ENCODE results near the gene ZSCAN29.
A peak's percentile ranks its signal among the peaks of the same experiment; 100 is the strongest.
"Not testable (repeated sequence)": the region's sequence is repeated elsewhere in the genome, so short reads cannot be mapped to it uniquely, and the experiment has no call there.

ZSCAN29 gene
- 23.7 to 56.7 (median 50.3) reads per million in 3 experiments for total RNA-seq

- peak; percentile 63 for DNase-seq
Measured at GRCh38 chr15:43370975-43371974, at the start of gene ZSCAN29, which contains the start of gene TUBGCP4. Gene ZSCAN29, minus strand, starts transcription at chr15:43371043. Its CDS starts 1,130 bp downstream, at chr15:43369913. Gene TUBGCP4, plus strand, starts transcription at chr15:43371101. Its CDS starts 254 bp downstream, at chr15:43371355.

GRCh38 chr15:43420435-43420834, 49.6 kb upstream of the ZSCAN29 start:
- DNase-seq = no peak

GRCh38 chr15:43414196-43414595, 43.4 kb upstream of the ZSCAN29 start:
- DNase-seq = no peak

- no peak for DNase-seq
Measured at GRCh38 chr15:43412096-43412495, 41.3 kb upstream of the ZSCAN29 start.

- DNase-seq = no peak
Measured at GRCh38 chr15:43410572-43411214, 39.9 kb upstream of the ZSCAN29 start.

- no peak for DNase-seq
Measured at GRCh38 chr15:43408789-43409188, 37.9 kb upstream of the ZSCAN29 start.

- DNase-seq = no peak
Measured at GRCh38 chr15:43406808-43407207, 36.0 kb upstream of the ZSCAN29 start.

GRCh38 chr15:43406189-43406588, 35.3 kb upstream of the ZSCAN29 start:
- no peak for DNase-seq

- no peak for DNase-seq
Measured at GRCh38 chr15:43404130-43404529, 33.3 kb upstream of the ZSCAN29 start.

GRCh38 chr15:43403616-43404015, 32.8 kb upstream of the ZSCAN29 start:
- no peak for DNase-seq

- DNase-seq = no peak
Measured at GRCh38 chr15:43402255-43402654, 31.4 kb upstream of the ZSCAN29 start.

- not testable (repeated sequence) for DNase-seq
Measured at GRCh38 chr15:43393592-43393991, 22.7 kb upstream of the ZSCAN29 start.

- no peak for DNase-seq
Measured at GRCh38 chr15:43390723-43391122, 19.9 kb upstream of the ZSCAN29 start.

- DNase-seq = no peak
Measured at GRCh38 chr15:43383070-43383469, 12.2 kb upstream of the ZSCAN29 start.

- DNase-seq = no peak
Measured at GRCh38 chr15:43382310-43382709, 11.5 kb upstream of the ZSCAN29 start.

- no peak for DNase-seq
Measured at GRCh38 chr15:43378601-43379000, 7.8 kb upstream of the ZSCAN29 start.

GRCh38 chr15:43376017-43376705, 5.3 kb upstream of the ZSCAN29 start:
- peak; percentile 14 for DNase-seq

- DNase-seq = no peak
Measured at GRCh38 chr15:43370310-43370974, 401 bp downstream of the ZSCAN29 start.

- DNase-seq = no peak
Measured at GRCh38 chr15:43361313-43361903, 9.4 kb downstream of the ZSCAN29 start.

GRCh38 chr15:43360821-43361220, 10.0 kb downstream of the ZSCAN29 start:
- no peak for DNase-seq

GRCh38 chr15:43352693-43353382, 18.0 kb downstream of the ZSCAN29 start:
- no peak for DNase-seq

Data from central memory CD4-positive, alpha-beta T cell (primary cell).